Calu3 (cell line): ENCODE results near the gene WFDC2. TPM values are rescaled to one million over a fixed set of nuclear protein-coding genes. Genes with fewer than 3 reads are reported as not detected.
"Not testable (repeated sequence)": the region's sequence is repeated elsewhere in the genome, so short reads cannot be mapped to it uniquely, and the experiment has no call there.

Experiments used
- BruUV-seq: library from RNA; stranded (reverse); fragments of 400-500 nt; replicated peaks from 2 replicates; lab custom pipeline; 2021; lab: Mats Ljungman, UMichigan
- CTCF ChIA-PET: fragments of 300-600 bp; sonication (Branson Sonifier 250); formaldehyde crosslinking; loops from one replicate; lab custom pipeline; 2022; ENCODE audit warnings: antibody characterized with exemption; lab: Charles Lee
- DNase-seq: peaks from one replicate; pipeline ENCODE4 v3.0.0; 2022
- H3K27ac Mint-ChIP-seq: one replicate; pipeline ENCODE4 v1.8.0; 2022; ENCODE audit warnings: mixed read lengths; ENCODE audit not compliant: unreplicated experiment
- H3K27me3 Mint-ChIP-seq: one replicate; pipeline ENCODE4 v1.8.0; 2022; ENCODE audit warnings: mixed read lengths; ENCODE audit not compliant: unreplicated experiment
- H3K36me3 Mint-ChIP-seq: one replicate; pipeline ENCODE4 v1.8.0; 2022; ENCODE audit warnings: mild to moderate bottlenecking, moderate library complexity, mixed read lengths; ENCODE audit not compliant: insufficient read depth, unreplicated experiment
- H3K4me1 Mint-ChIP-seq: one replicate; pipeline ENCODE4 v1.8.0; 2022; ENCODE audit warnings: mild to moderate bottlenecking, low read depth, mixed read lengths; ENCODE audit not compliant: unreplicated experiment
- H3K4me3 Mint-ChIP-seq: one replicate; pipeline ENCODE4 v1.8.0; 2022; ENCODE audit warnings: mild to moderate bottlenecking, low read depth, moderate library complexity, mixed read lengths; ENCODE audit not compliant: unreplicated experiment
- H3K9me3 Mint-ChIP-seq: one replicate; pipeline ENCODE4 v1.8.0; 2022; ENCODE audit warnings: low read depth, mixed read lengths; ENCODE audit not compliant: unreplicated experiment
- CTCF ChIP-seq: fragments of 200-600 bp; IDR thresholded peaks from one replicate; pipeline ENCODE4 v1.8.0; 2022; ENCODE audit warnings: antibody characterized with exemption; ENCODE audit not compliant: unreplicated experiment
- intact Hi-C: fragments of 100-400 bp; cut with micrococcal nuclease; formaldehyde crosslinking; loops from one replicate; pipeline ENCODE4 v1.10.0; 2022; ENCODE audit not compliant: unreplicated experiment
- total RNA-seq: library from RNA; stranded (reverse); gene quantifications from 2 replicates; pipeline ENCODE4 v1.2.3, GENCODE V29; 2022

The WFDC2 gene
- total RNA-seq, 1 experiment from 2014 or later = 295 TPM

GRCh38 chr20:45467861-45468260 is 1.7 kb upstream of the WFDC2 start:
- intact Hi-C loops = loop anchor here (5.0 kb wide), 1 partner anchor 304 kb away; no protein-coding TSS in a partner anchor
- no TSS peak for BruUV-seq
- CTCF ChIA-PET = interaction anchor here (0.8 to 1.5 kb wide), 4 partner anchors 9 to 145 kb away, joined by 3 to 4 read pairs (median 3); no protein-coding TSS in a partner anchor
- Mint-ChIP-seq H3K4me1 (peaks cover 24% of the 10 kb centered on the region), H3K27ac (no peak overlapping the region), H3K36me3 (peaks cover 24% of the 10 kb centered on the region), H3K9me3 (no peaks in the 10 kb centered on the region), H3K4me3 (no peak overlapping the region), H3K27me3 (no peaks in the 10 kb centered on the region)
- no peak for DNase-seq
- no peak for TF ChIP-seq CTCF

GRCh38 chr20:45470262-45470931 is 844 bp downstream of the WFDC2 start:
- intact Hi-C loops = no loop called here
- Mint-ChIP-seq H3K4me1 (peaks cover 31% of the 10 kb centered on the region), H3K9me3 (no peaks in the 10 kb centered on the region), H3K27me3 (peaks cover 9% of the 10 kb centered on the region), H3K4me3 (peak overlapping the region; percentile 89), H3K36me3 (peaks cover 24% of the 10 kb centered on the region), H3K27ac (peak overlapping the region; percentile 46)
- TF ChIP-seq CTCF = no peak
- peak; percentile 81 for DNase-seq
- CTCF ChIA-PET = interaction anchor here (0.6 to 2.1 kb wide), 8 partner anchors 11 to 147 kb away, joined by 3 to 8 read pairs (median 6); no protein-coding TSS in a partner anchor
- BruUV-seq = no TSS peak

GRCh38 chr20:45470937-45471336 is 1.4 kb downstream of the WFDC2 start:
- H3K4me3 Mint-ChIP-seq = peak overlapping the region; percentile 89
- peaks cover 9% of the 10 kb centered on the region for H3K27me3 Mint-ChIP-seq
- H3K36me3 Mint-ChIP-seq = peaks cover 24% of the 10 kb centered on the region
- peak overlapping the region; percentile 2 for H3K27ac Mint-ChIP-seq
- TF ChIP-seq CTCF = no peak
- CTCF ChIA-PET = interaction anchor here (1.0 to 2.1 kb wide), 5 partner anchors 10 to 148 kb away, joined by 3 to 8 read pairs (median 6); no protein-coding TSS in a partner anchor
- no peak for DNase-seq
- H3K9me3 Mint-ChIP-seq = no peaks in the 10 kb centered on the region
- intact Hi-C loops = no loop called here
- H3K4me1 Mint-ChIP-seq = peaks cover 31% of the 10 kb centered on the region
- no TSS peak for BruUV-seq

- CTCF ChIA-PET, H3K27me3 Mint-ChIP-seq, DNase-seq, BruUV-seq, H3K9me3 Mint-ChIP-seq, H3K4me3 Mint-ChIP-seq, intact Hi-C loops, H3K27ac Mint-ChIP-seq: not testable (repeated sequence)
- Mint-ChIP-seq H3K4me1 (peaks cover 31% of the 10 kb centered on the region), H3K36me3 (peaks cover 24% of the 10 kb centered on the region)
These were observed 2.7 kb downstream of the WFDC2 start for GRCh38 chr20:45472286-45472685.

- BruUV-seq, H3K36me3 Mint-ChIP-seq, H3K27me3 Mint-ChIP-seq, H3K4me3 Mint-ChIP-seq, H3K27ac Mint-ChIP-seq, intact Hi-C loops, H3K9me3 Mint-ChIP-seq: not testable (repeated sequence)
- CTCF ChIA-PET = interaction anchor here (1.1 to 1.8 kb wide), 2 partner anchors 41 to 184 kb away, joined by 4 to 5 read pairs; no protein-coding TSS in a partner anchor
- peak; percentile 49 for DNase-seq
- peaks cover 15% of the 10 kb centered on the region for H3K4me1 Mint-ChIP-seq
These were observed 8.1 kb downstream of the WFDC2 start for GRCh38 chr20:45477530-45478148.
